Stimulated activated CD4-positive, alpha-beta T cell treated with anti-CD3 and anti-CD28 coated beads, Interleukin-2, amount 100 ng/mL, for 24 hours (primary cell): Measurements from ENCODE around the gene CLEC1A.
"Not testable (repeated sequence)": the region's sequence is repeated elsewhere in the genome, so short reads cannot be mapped to it uniquely, and the experiment has no call there.

Source experiments
- DNase-seq, 2 donors: peaks; one replicate each; pipeline ENCODE4 v3.0.0-alpha.2; 2020

Gene CLEC1A

DNA sequence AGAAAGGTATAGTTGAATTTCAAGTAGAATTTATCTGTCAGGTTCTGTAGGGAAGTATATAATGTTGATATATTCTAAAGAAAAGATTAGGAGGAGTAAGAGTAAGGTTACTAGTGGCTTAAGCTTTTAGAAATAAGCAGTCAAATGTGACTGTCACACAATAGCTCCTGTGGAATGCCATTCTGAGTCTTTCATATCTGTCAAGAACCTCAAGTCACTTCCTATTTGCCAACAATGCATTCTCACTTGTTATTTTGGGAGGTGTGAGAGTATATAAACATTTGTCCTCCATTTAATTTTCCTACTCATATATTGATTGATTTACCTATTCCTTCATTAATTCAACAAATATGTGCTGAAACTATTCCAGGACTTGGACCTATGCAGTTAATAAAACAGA, 56.6 kb downstream of the CLEC1A start:
- DNase-seq, result no peak

DNA sequence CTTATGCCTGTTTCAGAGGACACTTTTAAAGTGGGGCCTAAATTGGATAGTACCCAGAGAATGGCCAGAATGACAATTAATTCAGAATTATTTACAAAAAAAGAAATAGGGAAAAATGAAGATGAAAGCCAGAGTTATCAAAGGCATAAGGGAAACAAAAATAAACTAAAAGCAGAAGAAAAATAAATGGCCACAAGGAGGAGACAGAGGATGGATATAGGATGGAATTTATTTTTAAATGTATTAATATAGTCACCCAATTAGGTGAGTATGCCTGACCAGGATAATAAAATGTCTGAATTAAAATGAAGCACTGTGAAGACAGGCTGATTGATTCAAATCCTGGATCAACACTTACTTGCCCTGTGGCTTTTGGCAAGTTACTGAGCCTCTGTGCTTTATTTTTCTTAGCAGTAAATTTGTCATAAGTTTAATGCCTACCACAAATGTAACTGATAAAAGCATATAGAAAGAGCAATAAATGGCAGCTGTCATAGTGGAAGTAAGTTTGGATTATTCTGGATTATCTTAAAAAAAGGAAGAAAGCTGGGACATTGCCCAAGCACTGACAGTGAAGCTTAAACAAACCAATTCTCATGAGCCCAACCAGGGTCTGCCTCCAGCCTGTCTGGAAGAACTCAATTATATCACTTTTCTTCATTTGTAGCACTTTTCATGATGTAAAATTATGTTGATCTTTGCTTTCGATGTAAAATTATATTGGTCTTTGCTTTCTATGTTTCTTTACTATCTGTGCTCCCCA, 64.8 kb downstream of the CLEC1A start:
- DNase-seq, result no peak

DNA sequence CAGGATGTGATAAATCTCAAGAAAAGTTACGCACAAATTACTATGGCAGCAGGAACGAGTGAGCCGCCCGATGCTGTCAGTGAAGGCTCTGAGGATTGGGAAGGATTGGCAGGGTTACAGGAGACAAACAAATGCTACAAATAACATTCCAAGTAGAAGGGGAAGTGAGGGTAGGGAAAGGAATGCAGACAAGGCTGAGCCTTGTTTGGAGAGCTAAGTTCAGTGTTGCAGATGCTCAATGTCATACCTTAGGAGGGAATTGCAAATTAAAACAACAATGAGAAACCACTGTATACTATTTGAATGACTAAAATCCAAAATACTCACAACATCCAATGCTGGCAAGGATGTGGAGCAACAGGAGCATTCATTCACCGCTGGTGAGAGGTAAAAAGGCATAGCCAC, 67.0 kb downstream of the CLEC1A start:
- DNase-seq, result no peak

- DNase-seq, result no peak
These were observed 67.5 kb downstream of the CLEC1A start for GRCh38 chr12:10031321-10031720.

DNA sequence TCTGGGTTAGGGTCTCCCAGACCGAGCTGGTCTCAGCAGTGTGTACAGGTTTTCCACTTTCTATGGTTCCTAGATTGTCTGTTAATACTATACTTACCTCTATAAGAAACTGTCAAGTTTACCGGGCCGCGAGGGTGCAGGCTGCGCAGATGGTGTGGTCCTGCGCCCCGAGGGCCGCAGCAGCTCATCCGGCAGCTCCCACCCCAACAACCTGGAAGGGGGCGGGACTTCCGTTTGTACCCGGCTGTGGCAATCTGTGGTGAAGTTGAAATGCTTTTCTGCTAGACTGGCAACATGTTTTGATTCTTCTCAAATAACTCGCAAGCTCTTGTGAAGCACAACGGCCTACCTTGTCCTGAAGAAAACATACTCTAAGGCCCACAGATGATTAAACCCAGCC, 68.3 kb downstream of the CLEC1A start, which contains the start of gene CLEC9A:
TSS of gene CLEC9A (plus strand) at position 237 of the 400 bp plus-strand sequence. CDS start 22,006 bp downstream, outside the sequence.
- no peak for DNase-seq

- DNase-seq, result no peak
These were observed 71.1 kb downstream of the CLEC1A start for GRCh38 chr12:10027721-10028120.

DNA sequence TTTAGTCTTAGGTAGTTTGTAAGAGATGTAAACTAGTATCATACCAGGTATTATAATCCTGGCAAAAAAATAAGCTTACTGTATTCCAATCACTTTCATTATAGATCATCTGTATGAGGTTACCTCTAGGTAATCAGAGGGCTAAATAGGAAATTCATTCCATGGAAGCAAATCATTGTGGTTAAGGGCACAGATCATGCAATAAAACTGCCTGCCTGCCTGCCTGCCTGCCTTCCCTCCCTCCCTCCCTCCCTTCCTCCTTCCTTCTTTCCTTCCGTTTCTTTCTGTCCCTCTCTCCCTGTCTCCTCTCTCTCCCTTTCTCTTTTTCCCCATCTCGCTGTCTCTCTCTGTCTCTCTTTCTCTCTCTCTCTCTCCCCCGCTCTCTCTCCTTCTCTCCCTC, 71.5 kb downstream of the CLEC1A start:
- no peak for DNase-seq

DNA sequence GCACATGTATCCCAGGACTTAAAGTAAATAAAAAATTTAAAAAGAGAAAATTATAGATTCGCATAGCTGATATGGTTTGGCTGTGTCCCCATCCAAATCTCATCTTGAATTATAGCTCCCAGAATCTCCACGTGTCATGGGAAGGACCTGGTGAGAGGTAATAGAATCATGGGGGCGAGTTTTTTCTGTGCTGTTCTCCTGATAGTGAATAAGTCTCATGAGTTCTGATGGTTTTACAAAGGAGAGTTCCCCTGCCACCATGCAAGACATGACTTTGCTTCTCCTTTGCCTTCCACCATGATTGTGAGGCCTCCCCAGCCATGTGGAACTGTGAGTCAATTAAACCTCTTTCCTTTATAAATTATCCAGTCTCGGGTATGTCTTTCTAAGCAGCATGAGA, 72.1 kb downstream of the CLEC1A start:
- DNase-seq, result not testable (repeated sequence)

GRCh38 chr12:10025236-10025635, 73.5 kb downstream of the CLEC1A start:
- DNase-seq, result no peak

- no peak for DNase-seq
These were observed 77.4 kb downstream of the CLEC1A start for GRCh38 chr12:10021342-10021741.
